Measurements from ENCODE around the gene CR1L.

- TF ChIP-seq, protein P1, sequence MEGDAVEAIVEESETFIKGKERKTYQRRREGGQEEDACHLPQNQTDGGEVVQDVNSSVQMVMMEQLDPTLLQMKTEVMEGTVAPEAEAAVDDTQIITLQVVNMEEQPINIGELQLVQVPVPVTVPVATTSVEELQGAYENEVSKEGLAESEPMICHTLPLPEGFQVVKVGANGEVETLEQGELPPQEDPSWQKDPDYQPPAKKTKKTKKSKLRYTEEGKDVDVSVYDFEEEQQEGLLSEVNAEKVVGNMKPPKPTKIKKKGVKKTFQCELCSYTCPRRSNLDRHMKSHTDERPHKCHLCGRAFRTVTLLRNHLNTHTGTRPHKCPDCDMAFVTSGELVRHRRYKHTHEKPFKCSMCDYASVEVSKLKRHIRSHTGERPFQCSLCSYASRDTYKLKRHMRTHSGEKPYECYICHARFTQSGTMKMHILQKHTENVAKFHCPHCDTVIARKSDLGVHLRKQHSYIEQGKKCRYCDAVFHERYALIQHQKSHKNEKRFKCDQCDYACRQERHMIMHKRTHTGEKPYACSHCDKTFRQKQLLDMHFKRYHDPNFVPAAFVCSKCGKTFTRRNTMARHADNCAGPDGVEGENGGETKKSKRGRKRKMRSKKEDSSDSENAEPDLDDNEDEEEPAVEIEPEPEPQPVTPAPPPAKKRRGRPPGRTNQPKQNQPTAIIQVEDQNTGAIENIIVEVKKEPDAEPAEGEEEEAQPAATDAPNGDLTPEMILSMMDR (IDR thresholded peaks at IDR 0.05; ENCODE audit: extremely low read depth in 1 of 2, insufficient read depth in 1 of 2, low read depth in 1 of 2, low read length in 2 of 2), result no peak
- TF ChIP-seq POLR2A (IDR thresholded peaks at IDR 0.05; ENCODE audit: low read depth, low read length), result no peak
- no peak for TF ChIP-seq GATA2 (IDR thresholded peaks at IDR 0.05; ENCODE audit: insufficient read depth, insufficient read length, low read depth, low read length)
- no peak for TF ChIP-seq MAX (IDR thresholded peaks at IDR 0.05; ENCODE audit: insufficient read depth, insufficient read length)
Observed at GRCh38 chr1:207752456-207752998, 107.6 kb downstream of the CR1L start.

Measured in endothelial cell of umbilical vein (primary cell).